Measurements from ENCODE around the gene GABRR1. TPM values are rescaled to one million over a fixed set of nuclear protein-coding genes. Genes with fewer than 3 reads are reported as not detected.

Gene GABRR1
- total and polyA plus RNA-seq, 2 donors (not counting 3 experiments of a cell fraction or from before 2014, with no cell fraction given): not detected

- CTCF ChIA-PET: interaction anchor here (0.9 to 1.5 kb wide), 2 partner anchors 9 to 11 kb away, joined by 3 read pairs; no protein-coding TSS in a partner anchor
- TF ChIP-seq, protein P1, sequence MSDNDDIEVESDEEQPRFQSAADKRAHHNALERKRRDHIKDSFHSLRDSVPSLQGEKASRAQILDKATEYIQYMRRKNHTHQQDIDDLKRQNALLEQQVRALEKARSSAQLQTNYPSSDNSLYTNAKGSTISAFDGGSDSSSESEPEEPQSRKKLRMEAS (IDR thresholded peaks at IDR 0.05; ENCODE audit: insufficient read depth, insufficient read length): no peak
- TF ChIP-seq GATA2 (IDR thresholded peaks at IDR 0.05; ENCODE audit: insufficient read depth, insufficient read length, low read depth, low read length) (no peak), POLR2A (IDR thresholded peaks at IDR 0.05; ENCODE audit: low read depth, low read length) (no peak), POLR2AphosphoS5 (IDR thresholded peaks at IDR 0.05; ENCODE audit: insufficient read depth, low read depth, low read length) (no peak), JUN (IDR thresholded peaks at IDR 0.05; ENCODE audit: borderline replicate concordance, insufficient read depth, insufficient read length, low read depth) (no peak), FOS (IDR thresholded peaks at IDR 0.05; ENCODE audit: borderline replicate concordance, insufficient read depth, low read length) (no peak), MYC (IDR thresholded peaks at IDR 0.05; ENCODE audit: low read depth, low read length) (no peak)
- TF ChIP-seq, protein P2, sequence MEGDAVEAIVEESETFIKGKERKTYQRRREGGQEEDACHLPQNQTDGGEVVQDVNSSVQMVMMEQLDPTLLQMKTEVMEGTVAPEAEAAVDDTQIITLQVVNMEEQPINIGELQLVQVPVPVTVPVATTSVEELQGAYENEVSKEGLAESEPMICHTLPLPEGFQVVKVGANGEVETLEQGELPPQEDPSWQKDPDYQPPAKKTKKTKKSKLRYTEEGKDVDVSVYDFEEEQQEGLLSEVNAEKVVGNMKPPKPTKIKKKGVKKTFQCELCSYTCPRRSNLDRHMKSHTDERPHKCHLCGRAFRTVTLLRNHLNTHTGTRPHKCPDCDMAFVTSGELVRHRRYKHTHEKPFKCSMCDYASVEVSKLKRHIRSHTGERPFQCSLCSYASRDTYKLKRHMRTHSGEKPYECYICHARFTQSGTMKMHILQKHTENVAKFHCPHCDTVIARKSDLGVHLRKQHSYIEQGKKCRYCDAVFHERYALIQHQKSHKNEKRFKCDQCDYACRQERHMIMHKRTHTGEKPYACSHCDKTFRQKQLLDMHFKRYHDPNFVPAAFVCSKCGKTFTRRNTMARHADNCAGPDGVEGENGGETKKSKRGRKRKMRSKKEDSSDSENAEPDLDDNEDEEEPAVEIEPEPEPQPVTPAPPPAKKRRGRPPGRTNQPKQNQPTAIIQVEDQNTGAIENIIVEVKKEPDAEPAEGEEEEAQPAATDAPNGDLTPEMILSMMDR (IDR thresholded peaks at IDR 0.05; ENCODE audit: extremely low read depth in 1 of 2, insufficient read depth in 1 of 2, low read depth in 1 of 2, low read length in 2 of 2): no peak
- Histone ChIP-seq H3K4me1 (ENCODE audit: control insufficient read depth, extremely low read depth, insufficient read depth, low read length) (peaks cover 24% of the 10 kb centered on the region), H3K4me3 (replicated peaks in 1 of 3; ENCODE audit: insufficient read depth in 1 of 3, low read depth in 1 of 3, low read length in 3 of 3) (no peak overlapping the region), H3K36me3 (ENCODE audit: control insufficient read depth in 2 of 2, extremely low read depth in 1 of 2, insufficient read depth in 2 of 2, low read length in 2 of 2) (no peaks in the 10 kb centered on the region), H4K20me1 (replicated peaks; ENCODE audit: control insufficient read depth, extremely low read depth, insufficient read depth, low read length) (no peaks in the 10 kb centered on the region), H3K9ac (replicated peaks; ENCODE audit: extremely low read depth, insufficient read depth, low read length) (no peak overlapping the region), H3K9me1 (replicated peaks; ENCODE audit: control insufficient read depth, extremely low read depth, insufficient read depth, low read length) (no peaks in the 10 kb centered on the region), H3K27ac (ENCODE audit: insufficient read depth, low read depth, low read length) (no peak overlapping the region), H3K79me2 (ENCODE audit: control insufficient read depth, insufficient read depth, low read length) (no peaks in the 10 kb centered on the region), H3K27me3 (ENCODE audit: control insufficient read depth in 2 of 2, insufficient read depth in 2 of 2, low read length in 2 of 2) (no peaks in the 10 kb centered on the region), H3K9me3 (replicated peaks; ENCODE audit: control insufficient read depth, insufficient read depth, low read length) (no peaks in the 10 kb centered on the region), H3K4me2 (ENCODE audit: insufficient read depth, low read length) (no peak overlapping the region), H2AFZ (ENCODE audit: low read depth, low read length) (no peak overlapping the region)
- DNase-seq (ENCODE audit: low read depth, low spot score): no peak
- no peak for FAIRE-seq
- POLR2A ChIA-PET: no interaction called here
- intact Hi-C loops (cut with micrococcal nuclease): loop anchor here (5.0 kb wide), 1 partner anchor 100 kb away; the partner anchor contains the start of gene UBE2J1
- BruUV-seq (replicated peaks): no TSS peak
- dilution Hi-C loops (cut with MboI; ENCODE audit: extremely low pct_ligation_motif_present, low sequenced_read_pairs): no loop called here
Observed at GRCh38 chr6:89251976-89252375, 34.8 kb upstream of the GABRR1 start.

All from endothelial cell of umbilical vein (primary cell).